ENCODE data around the gene SHISA9. TPM values are rescaled to one million over a fixed set of nuclear protein-coding genes. Genes with fewer than 3 reads are reported as not detected.

Gene SHISA9
- total RNA-seq, 1 experiment from 2014 or later = 0.29 TPM

GRCh38 chr16:12904329-12904671 is 2.9 kb downstream of the SHISA9 start:
- H3K36me3 Mint-ChIP-seq (ENCODE audit: insufficient read depth, unreplicated experiment) = no peaks in the 10 kb centered on the region
- POLR2A ChIA-PET = no interaction called here

DNA sequence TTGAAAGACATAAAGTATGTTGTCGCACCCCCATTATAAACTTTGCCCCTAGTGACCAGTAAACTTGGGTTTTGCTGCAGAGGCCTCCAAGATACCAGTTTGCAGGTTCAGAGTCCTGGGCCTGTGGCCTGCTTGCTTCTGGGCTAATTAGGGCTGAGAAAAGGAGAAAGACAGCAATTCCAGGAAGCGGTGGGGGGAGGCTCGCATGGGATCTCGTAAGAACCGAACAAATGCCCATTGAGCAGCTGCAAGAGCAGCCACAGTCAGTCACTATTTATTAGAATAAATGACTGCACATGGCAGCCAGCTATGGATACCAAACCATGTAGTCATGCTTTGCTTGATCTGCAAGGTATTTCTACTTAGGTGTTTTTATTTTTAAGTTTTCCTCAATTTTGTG is 4.9 kb downstream of the SHISA9 start:
- H3K4me3 Mint-ChIP-seq (ENCODE audit: unreplicated experiment) = no peak overlapping the region
- CTCF ChIA-PET = no interaction called here
- no peaks in the 10 kb centered on the region for H3K9me3 Mint-ChIP-seq (ENCODE audit: unreplicated experiment)

More at GRCh38 chr16:12904329-12904671, 2.9 kb downstream of the SHISA9 start:
- Mint-ChIP-seq H3K4me3 (ENCODE audit: unreplicated experiment) (no peak overlapping the region), H3K27me3 (ENCODE audit: insufficient read depth, unreplicated experiment) (peaks cover 21% of the 10 kb centered on the region), H3K9me3 (ENCODE audit: unreplicated experiment) (no peaks in the 10 kb centered on the region), H3K4me1 (ENCODE audit: low read depth, unreplicated experiment) (no peaks in the 10 kb centered on the region), H3K27ac (ENCODE audit: unreplicated experiment) (no peak overlapping the region)
- Histone ChIP-seq H3K4me3 (ENCODE audit: low read depth, low read length) (no peak overlapping the region), H3K9me3 (no peaks in the 10 kb centered on the region), H3K36me3 (ENCODE audit: control insufficient read depth, insufficient read depth, low read length) (no peaks in the 10 kb centered on the region), H3K4me1 (no peaks in the 10 kb centered on the region), H3K27me3 (replicated peaks; ENCODE audit: control insufficient read depth, insufficient read depth, low read length) (no peaks in the 10 kb centered on the region; the same call in none of the 2 replicates)
- CTCF ChIA-PET = no interaction called here
- intact Hi-C loops (cut with micrococcal nuclease; ENCODE audit: unreplicated experiment) = no loop called here
- no peak for DNase-seq
- no TSS peak for BruUV-seq (replicated peaks)
- no peak for TF ChIP-seq CTCF (IDR thresholded peaks at IDR 0.05; ENCODE audit: insufficient read depth in 1 of 2, low read depth in 1 of 2, low read length in 1 of 2, severe bottlenecking in 1 of 2, unreplicated experiment in 1 of 2)

GRCh38 chr16:12906765-12907516 is 5.5 kb downstream of the SHISA9 start:
- H3K36me3 Mint-ChIP-seq (ENCODE audit: insufficient read depth, unreplicated experiment) = no peaks in the 10 kb centered on the region
- BruUV-seq (replicated peaks) = no TSS peak

More for the DNA sequence above, 4.9 kb downstream of the SHISA9 start:
- POLR2A ChIA-PET = no interaction called here
- Histone ChIP-seq H3K9me3 (no peaks in the 10 kb centered on the region), H3K4me3 (ENCODE audit: low read depth, low read length) (no peak overlapping the region), H3K36me3 (ENCODE audit: control insufficient read depth, insufficient read depth, low read length) (no peaks in the 10 kb centered on the region), H3K27me3 (replicated peaks; ENCODE audit: control insufficient read depth, insufficient read depth, low read length) (no peaks in the 10 kb centered on the region; the same call in 1 of the 2 replicates), H3K4me1 (no peaks in the 10 kb centered on the region)
- DNase-seq = no peak
- H3K36me3 Mint-ChIP-seq (ENCODE audit: insufficient read depth, unreplicated experiment) = no peaks in the 10 kb centered on the region
- intact Hi-C loops (cut with micrococcal nuclease; ENCODE audit: unreplicated experiment) = no loop called here
- no peak overlapping the region for H3K27ac Mint-ChIP-seq (ENCODE audit: unreplicated experiment)
- no peak for TF ChIP-seq CTCF (IDR thresholded peaks at IDR 0.05; ENCODE audit: insufficient read depth in 1 of 2, low read depth in 1 of 2, low read length in 1 of 2, severe bottlenecking in 1 of 2, unreplicated experiment in 1 of 2)
- no TSS peak for BruUV-seq (replicated peaks)
- H3K27me3 Mint-ChIP-seq (ENCODE audit: insufficient read depth, unreplicated experiment) = peaks cover 17% of the 10 kb centered on the region
- no peaks in the 10 kb centered on the region for H3K4me1 Mint-ChIP-seq (ENCODE audit: low read depth, unreplicated experiment)

More at GRCh38 chr16:12906765-12907516, 5.5 kb downstream of the SHISA9 start:
- ChIA-PET CTCF (no interaction called here), POLR2A (no interaction called here)
- no peak for DNase-seq
- Histone ChIP-seq H3K4me1 (no peaks in the 10 kb centered on the region), H3K36me3 (ENCODE audit: control insufficient read depth, insufficient read depth, low read length) (no peaks in the 10 kb centered on the region), H3K9me3 (no peaks in the 10 kb centered on the region), H3K4me3 (ENCODE audit: low read depth, low read length) (no peak overlapping the region), H3K27me3 (replicated peaks; ENCODE audit: control insufficient read depth, insufficient read depth, low read length) (no peaks in the 10 kb centered on the region; the same call in 1 of the 2 replicates)
- Mint-ChIP-seq H3K4me1 (ENCODE audit: low read depth, unreplicated experiment) (no peaks in the 10 kb centered on the region), H3K27me3 (ENCODE audit: insufficient read depth, unreplicated experiment) (peaks cover 17% of the 10 kb centered on the region), H3K9me3 (ENCODE audit: unreplicated experiment) (no peaks in the 10 kb centered on the region), H3K4me3 (ENCODE audit: unreplicated experiment) (no peak overlapping the region), H3K27ac (ENCODE audit: unreplicated experiment) (no peak overlapping the region)
- no peak for TF ChIP-seq CTCF (IDR thresholded peaks at IDR 0.05; ENCODE audit: insufficient read depth in 1 of 2, low read depth in 1 of 2, low read length in 1 of 2, severe bottlenecking in 1 of 2, unreplicated experiment in 1 of 2)
- intact Hi-C loops (cut with micrococcal nuclease; ENCODE audit: unreplicated experiment) = no loop called here
